ENCODE measurements around the gene INPP5J. TPM values are rescaled to one million over a fixed set of nuclear protein-coding genes. Genes with fewer than 3 reads are reported as not detected.

Gene INPP5J
- total and polyA plus RNA-seq, 9 donors = 0.63 to 3.1 (median 1.1) TPM

DNA sequence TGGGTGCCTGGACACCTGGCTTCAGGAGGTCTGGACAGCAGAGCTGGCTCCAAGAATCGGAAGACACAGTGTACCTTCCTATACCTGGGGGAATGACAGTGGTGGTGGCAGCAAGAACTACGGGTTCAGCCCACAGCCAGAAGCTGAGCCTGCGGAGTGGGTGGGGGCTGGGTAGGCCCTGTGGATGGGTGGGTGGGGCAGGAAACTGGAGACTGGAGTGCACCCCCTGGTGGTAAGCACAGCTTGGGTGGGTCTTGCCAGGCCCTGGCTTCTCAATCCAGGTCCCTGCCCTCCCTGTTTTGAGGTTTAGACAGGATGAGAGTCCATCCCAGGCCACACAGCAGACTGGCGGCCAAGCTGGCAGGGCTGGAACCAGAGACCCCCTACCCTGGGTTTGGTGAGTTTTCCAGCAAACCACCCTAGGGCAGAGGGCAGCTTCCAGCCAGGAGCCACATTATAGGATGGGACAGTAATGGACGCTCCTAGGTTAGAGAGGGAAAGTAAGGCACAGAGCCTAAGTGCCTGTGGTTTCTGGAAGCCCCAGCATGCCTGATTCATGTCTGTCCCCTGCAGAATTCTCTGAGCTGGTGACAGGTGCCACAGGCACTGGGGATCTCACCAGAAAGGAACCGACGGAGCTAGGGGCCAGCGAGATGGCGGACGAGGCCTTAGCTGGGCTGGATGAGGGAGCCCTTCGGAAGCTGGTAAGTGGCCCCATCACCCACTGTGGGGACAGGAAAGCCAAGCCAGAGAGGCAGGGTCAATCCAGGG is 40.0 kb upstream of the INPP5J start:
- intact Hi-C loops (cut with DNase I) = loop anchor here in 2 of 4 donors (5.0 to 10.0 kb wide), 4 partner anchors 45 to 438 kb away; partner anchors contain the start of genes MORC2 (in 1 of the 2) and TUG1 (in 1 of the 2)
- TF ChIP-seq CTCF (IDR thresholded peaks at IDR 0.05) = peak in 1 of 3 donors; percentile 40
- TF ChIP-seq EP300 (IDR thresholded peaks at IDR 0.05) = no peak
- Histone ChIP-seq H3K9me3 (no peaks in the 10 kb centered on the region), H3K4me3 (peak overlapping the region; percentile 88), H3K27me3 (no peaks in the 10 kb centered on the region), H3K27ac (peak overlapping the region in 1 of 2 donors; percentile 42), H3K4me1 (ENCODE audit: insufficient read depth) (peaks cover 13% of the 10 kb centered on the region), H3K36me3 (no peaks in the 10 kb centered on the region)
- peak; percentile 50 to 75 (median 71) for DNase-seq
- WGBS, 3 donors = 57 to 62% (median 60%) methylated on average over 11 of the region's 11 CpGs

DNA sequence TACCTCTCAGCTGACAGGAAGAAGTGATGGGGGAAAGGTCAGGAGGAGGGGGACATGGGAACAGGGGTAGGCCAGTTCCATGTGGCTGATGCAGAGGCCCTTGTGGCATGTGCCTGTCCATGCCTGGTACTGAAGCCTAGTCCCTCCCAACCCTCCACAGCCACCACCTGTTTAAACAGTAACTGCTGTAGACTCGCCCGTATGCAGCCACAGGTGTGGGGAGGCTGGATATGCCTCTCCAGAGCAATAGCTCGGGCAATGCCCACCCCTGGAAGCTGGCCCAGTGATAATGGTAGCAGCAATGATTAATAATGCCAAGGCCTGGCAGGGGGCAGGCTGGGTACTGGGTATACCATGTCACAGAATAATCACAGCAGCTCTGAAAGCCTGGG is 39.4 kb upstream of the INPP5J start:
- peak in 4 of 5 donors; percentile 32 to 56 (median 47) for DNase-seq
- Histone ChIP-seq H3K27ac (no peak overlapping the region), H3K27me3 (no peaks in the 10 kb centered on the region), H3K9me3 (no peaks in the 10 kb centered on the region), H3K4me3 (peak overlapping the region; percentile 88), H3K36me3 (no peaks in the 10 kb centered on the region), H3K4me1 (ENCODE audit: insufficient read depth) (peaks cover 13% of the 10 kb centered on the region)
- intact Hi-C loops (cut with DNase I) = loop anchor here in 2 of 4 donors (5.0 to 10.0 kb wide), 4 partner anchors 46 to 439 kb away; partner anchors contain the start of genes MORC2 (in 1 of the 2) and TUG1 (in 1 of the 2)
- no peak for TF ChIP-seq CTCF (IDR thresholded peaks at IDR 0.05)
- no peak for TF ChIP-seq POLR2A (IDR thresholded peaks at IDR 0.05)
- TF ChIP-seq EP300 (IDR thresholded peaks at IDR 0.05) = no peak
- 51 to 58% (median 54%) methylated on average over 3 of the region's 3 CpGs for WGBS, 3 donors

- no peaks in the 10 kb centered on the region for H3K27me3 ChIP-seq
- H3K4me1 ChIP-seq (ENCODE audit: insufficient read depth) = peaks cover 14% of the 10 kb centered on the region
- DNase-seq = peak in 2 of 5 donors; percentile 42 to 50
- peak overlapping the region; percentile 88 for H3K4me3 ChIP-seq
- 6 to 8% (median 7%) methylated on average over 15 to 18 of the region's 18 CpGs for WGBS, 3 donors
- TF ChIP-seq EP300 (IDR thresholded peaks at IDR 0.05) = no peak
- no peak for TF ChIP-seq CTCF (IDR thresholded peaks at IDR 0.05)
- TF ChIP-seq POLR2A (IDR thresholded peaks at IDR 0.05) = no peak
- H3K36me3 ChIP-seq = no peaks in the 10 kb centered on the region
- no peaks in the 10 kb centered on the region for H3K9me3 ChIP-seq
- intact Hi-C loops (cut with DNase I) = loop anchor here in 2 of 4 donors (2.0 to 10.0 kb wide), 5 partner anchors 47 to 439 kb away; partner anchors contain the start of genes MORC2 (in 1 of the 2) and TUG1 (in 1 of the 2)
- peak overlapping the region; percentile 40 to 82 for H3K27ac ChIP-seq
Measured at GRCh38 chr22:31083923-31084810, 38.6 kb upstream of the INPP5J start.

Measured in ovary (tissue), 9 donors.